ENCODE results near the gene DCP2. TPM values are rescaled to one million over a fixed set of nuclear protein-coding genes. Genes with fewer than 3 reads are reported as not detected.

DCP2 gene
- total RNA-seq, 6 experiments from 2014 or later, result 16.4 to 18.4 (median 18.0) TPM

GRCh38 chr5:113003763-113004162 is 27.2 kb downstream of the DCP2 start:
- Mint-ChIP-seq H3K4me3 (no peak overlapping the region), H3K27ac (no peak overlapping the region; the same call in 1 of the 2 replicates), H3K9me3 (no peaks in the 10 kb centered on the region), H3K36me3 (ENCODE audit: low read depth) (peaks cover 22% of the 10 kb centered on the region), H3K4me1 (ENCODE audit: low read depth) (peaks cover 43% of the 10 kb centered on the region), H3K27me3 (ENCODE audit: insufficient read depth) (no peaks in the 10 kb centered on the region)
- DNase-seq, result no peak
- no peak for TF ChIP-seq CTCF (IDR thresholded peaks at IDR 0.05)

GRCh38 chr5:113005454-113005853 is 28.9 kb downstream of the DCP2 start:
- H3K36me3 Mint-ChIP-seq (ENCODE audit: low read depth), result peaks cover 34% of the 10 kb centered on the region
- H3K27me3 Mint-ChIP-seq (ENCODE audit: insufficient read depth), result no peaks in the 10 kb centered on the region
- H3K27ac Mint-ChIP-seq, result peak overlapping the region; percentile 68
- peaks cover 39% of the 10 kb centered on the region for H3K4me1 Mint-ChIP-seq (ENCODE audit: low read depth)
- no peak for DNase-seq
- no peak for TF ChIP-seq CTCF (IDR thresholded peaks at IDR 0.05)
- no peak overlapping the region for H3K4me3 Mint-ChIP-seq
- no peaks in the 10 kb centered on the region for H3K9me3 Mint-ChIP-seq

GRCh38 chr5:113017881-113018635 is 41.5 kb downstream of the DCP2 start:
- no peaks in the 10 kb centered on the region for H3K9me3 Mint-ChIP-seq
- no peak overlapping the region for H3K27ac Mint-ChIP-seq
- no peak overlapping the region for H3K4me3 Mint-ChIP-seq
- TF ChIP-seq CTCF (IDR thresholded peaks at IDR 0.05), result no peak
- DNase-seq, result no peak
- H3K4me1 Mint-ChIP-seq (ENCODE audit: low read depth), result peaks cover 64% of the 10 kb centered on the region
- H3K27me3 Mint-ChIP-seq (ENCODE audit: insufficient read depth), result no peaks in the 10 kb centered on the region
- peaks cover 23% of the 10 kb centered on the region for H3K36me3 Mint-ChIP-seq (ENCODE audit: low read depth)

GRCh38 chr5:113020461-113021273 is 44.1 kb downstream of the DCP2 start:
- H3K9me3 Mint-ChIP-seq, result no peaks in the 10 kb centered on the region

GRCh38 chr5:113022661-113023060 is 46.1 kb downstream of the DCP2 start:
- H3K36me3 Mint-ChIP-seq (ENCODE audit: low read depth), result peaks cover 21% of the 10 kb centered on the region
- no peak overlapping the region for H3K4me3 Mint-ChIP-seq
- no peaks in the 10 kb centered on the region for H3K9me3 Mint-ChIP-seq
- DNase-seq, result no peak
- peak overlapping the region; percentile 39; the same call in 1 of the 2 replicates for H3K27ac Mint-ChIP-seq
- peaks cover 3% of the 10 kb centered on the region for H3K27me3 Mint-ChIP-seq (ENCODE audit: insufficient read depth)
- TF ChIP-seq CTCF (IDR thresholded peaks at IDR 0.05), result no peak
- H3K4me1 Mint-ChIP-seq (ENCODE audit: low read depth), result peaks cover 58% of the 10 kb centered on the region

More at GRCh38 chr5:113020461-113021273, 44.1 kb downstream of the DCP2 start:
- Mint-ChIP-seq H3K4me1 (ENCODE audit: low read depth) (peaks cover 67% of the 10 kb centered on the region), H3K36me3 (ENCODE audit: low read depth) (peaks cover 16% of the 10 kb centered on the region), H3K27ac (peak overlapping the region; percentile 80), H3K27me3 (ENCODE audit: insufficient read depth) (no peaks in the 10 kb centered on the region), H3K4me3 (peak overlapping the region; percentile 45)
- no peak for TF ChIP-seq CTCF (IDR thresholded peaks at IDR 0.05)
- peak; percentile 78 for DNase-seq
